GM19240 (cell line): Measurements from ENCODE around the gene TPM1.

Source experiments
- DNase-seq: peaks from one replicate; pipeline ENCODE4 v3.0.0; 2011; ENCODE audit warnings: low spot score; ENCODE audit not compliant: insufficient read length

The TPM1 gene

DNA sequence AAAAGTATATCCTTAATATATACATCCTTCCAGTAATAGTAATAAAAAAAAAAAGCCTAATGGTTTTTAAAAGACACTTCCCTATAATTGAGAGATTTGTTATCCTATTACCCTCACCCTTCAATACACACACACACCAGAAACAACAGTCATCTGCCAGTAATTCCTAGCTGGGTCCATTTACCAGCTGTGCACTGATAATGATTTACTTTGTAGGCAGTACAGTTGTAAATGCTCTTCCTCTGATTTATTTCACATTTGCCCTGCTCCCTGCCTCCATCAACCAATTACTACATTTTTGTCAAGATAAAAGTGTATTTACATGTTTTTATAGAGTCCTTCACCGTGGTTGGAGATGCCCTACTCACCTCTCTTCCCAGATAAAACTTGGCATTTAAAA, 12.4 kb downstream of the TPM1 start:
- no peak for DNase-seq

- no peak for DNase-seq
These were observed 14.3 kb downstream of the TPM1 start for GRCh38 chr15:63056829-63057228.

DNA sequence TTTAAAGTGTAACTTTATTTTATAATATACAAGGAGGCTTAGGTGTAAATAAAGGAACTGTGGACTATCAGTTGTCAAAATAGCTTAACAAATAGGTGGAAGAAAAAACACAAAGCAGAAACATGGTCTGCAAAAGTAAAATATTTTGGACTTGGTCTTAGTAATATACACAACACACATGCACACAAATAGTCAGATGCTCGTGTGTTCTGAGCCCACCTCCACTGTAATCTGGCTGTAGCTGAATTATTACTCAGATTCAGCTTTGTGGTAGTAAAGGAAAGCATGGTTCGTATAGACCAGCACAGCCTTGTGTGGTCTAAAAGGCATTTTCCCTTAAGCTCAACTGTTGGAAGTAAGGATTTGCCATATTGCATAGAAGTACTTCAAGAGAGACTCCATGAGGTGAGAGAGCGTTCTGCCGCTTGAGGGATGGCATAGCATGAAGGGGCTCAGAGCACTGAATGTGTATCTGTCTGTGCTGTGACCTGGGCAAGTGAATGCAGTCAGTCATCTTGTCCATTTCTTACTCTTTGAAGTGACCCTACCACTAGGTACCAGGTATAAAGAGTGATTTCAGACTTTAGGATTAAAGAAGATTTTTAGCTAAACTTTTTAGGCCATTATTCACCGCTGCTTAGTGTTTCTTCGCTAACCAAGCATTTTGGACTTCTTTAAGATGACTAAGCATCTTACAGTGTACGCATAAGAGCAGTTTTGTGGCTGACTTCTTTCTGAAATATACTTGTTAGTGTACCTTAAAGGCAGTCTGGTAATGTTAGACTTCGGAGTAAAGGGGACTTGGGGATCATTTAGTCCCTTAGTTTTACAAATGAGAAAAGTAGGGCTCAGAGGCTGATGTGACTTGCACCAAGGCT, 15.2 kb downstream of the TPM1 start:
- DNase-seq: no peak

DNA sequence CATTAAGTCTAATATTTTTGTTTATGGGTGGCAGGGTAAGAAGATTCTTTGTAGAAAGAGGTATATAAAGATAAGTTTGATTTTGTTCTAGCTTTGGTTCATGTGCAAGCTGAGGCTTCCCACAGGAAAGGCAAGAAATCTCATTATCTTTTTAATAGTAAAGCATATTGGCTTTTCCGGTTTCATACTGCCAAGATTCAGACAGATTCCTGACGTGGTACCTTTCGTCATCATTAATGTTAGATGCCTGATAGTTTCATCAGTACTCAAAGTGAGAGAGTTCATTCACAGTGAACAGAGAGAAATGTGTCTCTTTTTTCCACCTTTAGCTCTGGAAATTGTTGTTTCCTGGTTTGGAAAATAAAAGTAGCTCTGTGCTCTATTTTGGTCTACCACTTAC, 16.5 kb downstream of the TPM1 start:
- no peak for DNase-seq

GRCh38 chr15:63059573-63060216, 17.1 kb downstream of the TPM1 start:
- DNase-seq: no peak

DNA sequence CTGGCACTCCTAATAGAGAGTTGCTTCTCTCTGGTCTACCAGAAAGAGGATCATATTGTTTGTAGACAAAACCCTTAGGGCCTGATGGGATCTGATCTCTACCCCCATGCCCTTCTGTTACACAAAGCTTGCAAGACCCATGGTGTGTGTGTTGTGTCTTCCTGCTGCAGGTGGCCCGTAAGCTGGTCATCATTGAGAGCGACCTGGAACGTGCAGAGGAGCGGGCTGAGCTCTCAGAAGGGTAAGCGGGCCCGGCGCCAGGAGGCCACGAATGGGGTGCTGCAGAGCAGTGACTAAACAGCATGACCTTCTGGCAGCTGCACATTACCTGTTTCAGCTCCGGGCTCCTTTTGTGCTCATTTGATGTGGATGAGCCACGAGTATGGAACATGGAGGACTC, 18.2 kb downstream of the TPM1 start:
- DNase-seq: no peak

- DNase-seq: no peak
These were observed 19.4 kb downstream of the TPM1 start for GRCh38 chr15:63061975-63062374.

GRCh38 chr15:63063164-63063756, 20.7 kb downstream of the TPM1 start:
- DNase-seq: no peak

DNA sequence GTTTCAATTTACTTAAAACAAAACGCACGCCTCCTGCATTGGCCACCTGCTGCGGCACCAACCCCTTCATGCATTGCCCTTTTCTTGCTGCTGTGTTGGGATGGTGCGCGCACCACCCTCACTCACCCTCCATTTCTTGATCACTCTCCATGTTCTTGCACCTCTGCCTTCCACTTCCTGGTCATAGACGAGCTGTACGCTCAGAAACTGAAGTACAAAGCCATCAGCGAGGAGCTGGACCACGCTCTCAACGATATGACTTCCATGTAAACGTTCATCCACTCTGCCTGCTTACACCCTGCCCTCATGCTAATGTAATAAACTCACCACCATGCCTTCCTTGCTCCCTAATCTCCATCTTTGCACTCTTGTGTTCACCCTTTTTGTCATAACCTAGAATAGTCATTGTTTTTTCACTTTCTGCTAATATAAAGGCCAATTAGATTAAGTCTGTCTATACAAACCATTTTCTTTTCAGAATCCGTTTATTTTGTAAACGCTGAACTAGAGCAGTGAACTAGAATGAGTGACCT, 21.4 kb downstream of the TPM1 start:
- DNase-seq: no peak

GRCh38 chr15:63065262-63066221, 23.0 kb downstream of the TPM1 start:
- DNase-seq: no peak

- no peak for DNase-seq
These were observed 23.7 kb downstream of the TPM1 start for GRCh38 chr15:63066272-63066671.

DNA sequence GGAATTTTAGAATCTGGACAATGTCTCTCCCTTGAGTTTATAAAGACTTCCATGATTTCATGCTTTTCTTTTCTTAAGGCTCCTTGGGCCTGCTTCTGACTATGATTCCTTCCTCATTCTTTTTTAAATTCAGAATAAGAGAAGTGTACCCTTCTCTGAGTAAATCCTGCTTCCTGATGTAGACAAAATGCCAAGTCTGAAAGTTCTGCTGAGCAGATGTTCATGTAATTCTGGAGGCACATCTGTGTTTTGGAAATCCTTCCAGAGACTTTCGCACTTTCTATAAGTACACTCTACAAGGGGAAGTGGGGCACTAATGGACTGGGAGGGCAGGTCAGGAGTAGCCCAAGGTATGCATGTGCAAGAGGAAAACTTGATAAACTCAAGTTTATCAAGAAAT, 24.8 kb downstream of the TPM1 start:
- DNase-seq: no peak

GRCh38 chr15:63067976-63068743, 25.6 kb downstream of the TPM1 start:
- DNase-seq: no peak

DNA sequence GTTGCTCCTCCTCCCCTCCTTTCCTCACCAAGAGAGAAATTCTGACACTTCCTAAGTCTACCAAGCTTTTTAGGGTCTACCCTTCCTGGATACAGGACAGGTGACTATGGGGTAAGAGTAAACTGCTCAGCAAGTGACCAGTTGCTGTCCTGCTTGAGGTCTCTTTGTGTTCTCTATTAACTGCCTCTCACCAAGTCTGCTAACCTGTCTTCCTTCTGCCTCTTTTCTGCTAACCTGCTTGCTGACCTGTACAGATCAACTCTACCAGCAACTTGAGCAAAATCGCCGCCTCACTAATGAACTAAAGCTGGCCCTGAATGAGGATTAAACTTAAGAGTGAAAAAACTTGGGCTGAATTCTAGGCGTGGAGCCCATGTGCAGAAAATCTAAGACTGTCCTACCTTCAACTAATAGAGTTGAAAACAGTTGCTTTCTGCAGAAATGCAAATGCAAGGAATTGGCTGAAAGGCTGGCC, 27.1 kb downstream of the TPM1 start:
- no peak for DNase-seq

DNA sequence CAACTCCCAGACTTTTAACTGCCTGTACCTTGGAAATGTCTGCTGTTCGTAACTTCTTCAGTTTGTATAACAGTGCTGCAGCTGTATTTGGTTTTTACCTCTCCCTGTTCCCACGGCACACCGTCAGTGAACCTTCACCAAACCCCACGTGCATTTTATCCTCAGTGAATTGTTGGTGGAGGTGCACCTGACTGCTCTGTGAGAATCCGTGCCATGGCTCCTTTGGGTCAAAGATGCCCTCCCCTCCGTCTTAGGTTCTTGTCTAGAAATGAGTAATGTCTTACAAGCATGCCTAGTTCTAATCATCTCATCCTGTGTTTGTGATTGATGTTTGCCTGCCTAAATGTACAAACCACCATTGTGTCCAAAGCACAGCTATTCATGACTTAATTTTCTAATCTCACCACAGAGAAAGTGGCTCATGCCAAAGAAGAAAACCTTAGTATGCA, 28.2 kb downstream of the TPM1 start:
- DNase-seq: no peak

DNA sequence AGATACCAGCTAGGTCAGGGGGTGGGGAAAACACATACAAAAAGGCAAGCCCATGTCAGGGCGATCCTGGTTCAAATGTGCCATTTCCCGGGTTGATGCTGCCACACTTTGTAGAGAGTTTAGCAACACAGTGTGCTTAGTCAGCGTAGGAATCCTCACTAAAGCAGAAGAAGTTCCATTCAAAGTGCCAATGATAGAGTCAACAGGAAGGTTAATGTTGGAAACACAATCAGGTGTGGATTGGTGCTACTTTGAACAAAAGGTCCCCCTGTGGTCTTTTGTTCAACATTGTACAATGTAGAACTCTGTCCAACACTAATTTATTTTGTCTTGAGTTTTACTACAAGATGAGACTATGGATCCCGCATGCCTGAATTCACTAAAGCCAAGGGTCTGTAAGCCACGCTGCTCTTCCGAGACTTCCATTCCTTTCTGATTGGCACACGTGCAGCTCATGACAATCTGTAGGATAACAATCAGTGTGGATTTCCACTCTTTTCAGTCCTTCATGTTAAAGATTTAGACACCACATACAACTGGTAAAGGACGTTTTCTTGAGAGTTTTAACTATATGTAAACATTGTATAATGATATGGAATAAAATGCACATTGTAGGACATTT, 28.9 kb downstream of the TPM1 start:
- DNase-seq: no peak

- no peak for DNase-seq
These were observed 29.6 kb downstream of the TPM1 start for GRCh38 chr15:63072023-63072650.

DNA sequence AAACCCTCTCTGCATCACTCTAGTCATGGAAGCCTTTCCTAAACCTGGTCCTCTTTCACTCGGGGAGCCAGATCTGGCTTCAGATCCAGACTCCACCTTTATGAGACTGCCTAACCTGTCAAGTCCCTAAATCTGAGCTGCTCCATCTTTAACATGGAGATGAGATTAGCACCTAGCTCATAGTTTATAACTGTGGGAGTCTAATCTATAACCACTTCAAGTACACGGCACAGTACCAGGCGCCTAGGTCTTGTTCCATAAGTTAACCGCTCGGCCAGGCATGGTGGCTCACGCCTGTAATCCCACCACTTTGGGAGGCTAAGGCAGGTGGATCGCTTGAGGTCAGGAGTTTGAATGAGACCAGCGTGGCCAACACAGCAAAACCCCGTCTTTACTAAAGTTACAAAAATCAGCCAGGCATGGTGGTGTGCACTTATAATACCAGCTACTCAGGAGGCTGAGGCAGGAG, 30.3 kb downstream of the TPM1 start:
- DNase-seq: no peak
